Kidney capillary endothelial cell (primary cell): ENCODE measurements around the gene TTC27.

Source experiments
- DNase-seq: peaks from one replicate; pipeline ENCODE4 v3.0.0-alpha.2; 2018; ENCODE audit warnings: low spot score

TTC27 gene

DNA sequence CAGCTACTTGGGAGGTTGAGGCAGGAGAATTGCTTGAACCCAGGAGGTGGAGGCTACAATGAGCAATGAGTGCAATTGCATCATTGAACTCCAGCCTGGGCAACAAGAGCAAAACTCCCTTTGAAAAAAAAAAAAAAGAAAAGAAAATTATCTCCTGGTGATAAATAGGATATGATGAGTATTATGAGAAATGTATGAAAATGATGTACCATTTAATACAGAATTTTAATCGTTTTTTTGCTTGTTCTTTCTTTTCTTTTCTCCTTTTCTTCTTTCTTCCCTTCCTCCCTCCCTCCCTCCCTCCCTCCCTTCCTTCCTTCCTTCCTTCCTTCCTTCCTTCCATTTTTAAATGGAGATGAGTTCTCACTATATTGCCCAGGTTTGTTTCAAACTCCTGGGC lies 40.4 kb downstream of the TTC27 start:
- DNase-seq = no peak

DNA sequence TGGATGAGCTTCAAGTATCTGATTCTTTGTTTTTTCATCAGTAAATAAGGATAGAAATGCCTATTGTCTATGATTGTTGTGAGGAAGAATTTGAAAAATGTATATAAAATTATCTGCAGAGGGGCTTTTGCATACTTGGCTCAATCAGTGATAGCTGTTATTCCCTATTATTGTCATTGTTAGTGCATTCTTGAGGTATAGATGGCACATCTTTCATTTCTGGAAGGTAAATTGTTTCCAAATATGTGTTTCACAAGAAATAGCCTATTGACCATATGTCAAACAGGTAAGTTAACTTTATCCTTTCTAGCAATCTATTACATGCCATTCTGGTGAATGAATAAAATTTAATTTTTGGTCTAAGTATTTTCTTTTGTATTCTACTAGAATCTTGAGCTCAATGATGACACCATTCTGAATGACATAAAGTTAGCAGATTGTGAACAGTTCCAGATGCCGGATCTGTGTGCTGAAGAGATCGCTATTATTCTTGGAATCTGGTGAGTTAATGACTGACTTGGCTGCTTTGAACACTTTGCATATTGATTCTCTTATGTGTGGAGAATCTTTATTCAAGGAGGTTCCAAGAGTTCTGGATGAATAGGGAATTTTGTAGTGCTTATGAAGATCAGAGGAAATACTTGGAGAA lies 44.2 kb downstream of the TTC27 start:
- DNase-seq = no peak

DNA sequence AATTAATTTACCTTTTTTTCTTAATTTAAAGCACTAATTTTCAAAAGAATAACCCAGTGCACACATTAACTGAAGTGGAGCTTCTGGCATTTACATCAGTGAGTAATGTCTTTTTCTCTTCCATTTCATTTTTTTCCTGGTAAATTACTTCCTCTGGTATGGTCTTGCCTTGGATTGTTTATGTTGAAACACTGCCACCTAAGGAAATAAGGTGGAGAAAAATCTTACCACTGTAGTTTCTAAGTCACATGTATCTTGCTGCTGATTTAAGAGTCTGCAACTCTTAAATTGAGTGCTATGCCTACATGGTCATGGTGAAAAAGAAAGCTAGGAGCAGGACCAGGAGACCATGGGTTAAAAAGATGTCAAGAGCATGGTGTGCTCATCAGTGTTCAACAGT lies 51.0 kb downstream of the TTC27 start:
- no peak for DNase-seq

DNA sequence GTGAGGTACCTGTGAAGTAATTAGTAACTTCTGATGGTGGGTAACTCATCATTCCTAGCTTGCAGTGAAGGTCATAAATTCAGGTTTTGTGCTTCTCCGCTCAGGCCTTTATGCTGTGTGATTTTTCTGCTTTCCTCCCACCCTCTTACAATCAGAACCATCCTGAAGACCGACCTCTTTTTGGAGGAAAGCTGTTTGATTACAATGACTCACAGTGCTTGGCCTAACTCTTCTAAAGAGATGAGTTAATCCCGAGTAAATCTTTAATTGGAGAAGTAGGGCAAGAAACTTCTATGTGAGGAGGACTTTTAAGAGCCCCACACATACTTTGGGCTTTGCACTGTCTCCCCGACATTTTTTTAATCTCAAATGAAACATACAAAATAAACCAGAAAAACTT lies 53.1 kb downstream of the TTC27 start:
- DNase-seq = no peak

DNA sequence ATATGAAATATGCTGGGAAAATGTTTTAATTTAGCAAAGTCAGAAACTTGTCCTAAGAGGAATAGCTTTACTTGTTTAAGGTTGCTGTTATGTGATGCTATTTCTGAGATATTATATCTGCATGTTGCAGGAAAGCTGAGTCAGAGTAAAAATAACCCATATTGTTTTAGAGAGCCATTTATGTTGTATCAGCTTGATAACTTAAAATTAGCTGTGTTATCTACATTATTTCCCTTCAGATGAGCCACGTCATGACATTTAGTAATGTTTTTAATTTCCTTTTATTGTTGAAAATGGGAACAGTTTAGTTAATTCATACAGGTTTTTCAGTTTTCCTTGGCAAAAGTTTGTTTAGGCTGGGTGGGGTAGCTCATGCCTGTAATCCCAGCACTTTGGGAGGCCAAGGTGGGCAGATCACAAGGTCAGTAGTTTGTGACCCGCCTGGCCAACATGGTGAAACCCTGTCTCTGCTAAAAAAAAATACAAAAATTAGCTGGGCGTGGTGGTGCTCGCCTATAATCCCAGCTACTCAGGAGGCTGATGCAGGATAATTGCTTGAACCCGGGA lies 55.8 kb downstream of the TTC27 start:
- DNase-seq = no peak

DNA sequence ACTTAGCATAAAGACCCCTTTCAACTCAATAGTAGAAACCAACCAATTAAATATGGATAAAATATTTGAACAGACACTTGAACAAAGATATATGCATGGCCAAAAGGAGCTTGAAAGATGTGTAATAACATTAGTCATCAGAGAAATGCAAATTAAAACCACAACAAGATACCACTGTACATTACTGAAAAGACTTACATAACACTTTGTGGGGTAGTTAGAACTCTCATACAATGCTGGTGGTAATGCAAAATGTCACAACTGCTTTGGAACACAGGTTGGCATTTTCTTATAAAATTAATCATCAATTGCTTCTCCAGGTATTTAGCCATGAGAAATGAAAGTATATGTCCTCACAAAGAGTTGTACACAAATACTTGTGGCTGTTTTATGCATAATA lies 60.7 kb downstream of the TTC27 start:
- no peak for DNase-seq

DNA sequence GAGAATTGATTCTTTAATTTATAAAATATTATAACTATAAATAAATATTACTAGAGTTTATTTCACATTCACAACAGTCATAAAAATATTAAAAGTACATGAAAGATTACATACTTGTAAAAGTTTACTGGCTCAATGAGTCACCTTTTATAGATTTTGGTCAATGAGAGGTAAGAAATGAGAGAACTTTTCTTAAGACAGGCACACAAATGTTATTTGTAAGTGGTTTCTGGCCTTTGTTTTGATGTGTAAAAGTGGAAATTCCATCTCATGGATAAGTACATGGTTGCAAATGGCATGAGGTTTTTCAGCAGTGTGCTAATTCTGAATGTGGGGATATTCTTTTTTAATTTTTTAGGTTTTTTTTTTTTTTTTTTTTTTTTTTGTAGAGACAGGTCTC lies 63.8 kb downstream of the TTC27 start:
- no peak for DNase-seq

DNA sequence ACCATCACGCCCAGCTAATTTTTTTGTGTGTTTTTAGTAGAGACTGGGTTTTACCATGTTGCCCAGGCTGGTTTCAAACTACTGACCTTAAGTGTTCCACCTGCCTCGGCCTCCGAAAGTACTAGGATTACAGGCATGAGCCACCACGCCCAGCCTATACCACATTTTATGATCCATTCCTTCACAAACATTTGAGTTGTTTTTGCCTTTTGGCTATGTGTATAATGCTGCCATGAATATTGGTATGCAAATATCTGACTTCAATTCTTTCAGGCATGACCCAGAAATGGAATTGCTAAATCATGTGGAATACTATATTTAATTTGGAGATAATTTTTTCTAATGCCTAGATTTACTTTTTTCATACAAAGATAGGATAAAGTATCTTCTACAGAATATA lies 68.6 kb downstream of the TTC27 start:
- no peak for DNase-seq

DNA sequence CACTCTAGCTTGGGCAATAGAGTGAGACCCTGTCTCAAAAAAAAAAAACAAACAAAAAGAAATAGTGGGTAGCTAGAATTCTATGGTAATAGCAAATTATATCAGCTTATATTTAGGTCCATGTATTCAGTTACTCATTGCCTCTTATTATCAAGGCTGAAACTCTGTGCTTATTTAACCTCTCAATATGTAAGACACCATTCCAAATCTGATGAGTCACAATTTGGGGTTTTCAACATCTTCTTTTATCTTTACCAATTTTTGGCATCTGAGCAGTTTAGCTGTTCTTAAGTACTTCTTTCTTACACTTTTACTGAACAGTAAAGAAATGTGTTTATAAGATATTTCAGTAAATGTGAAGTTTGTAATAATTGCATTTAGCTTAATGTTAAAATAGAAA lies 69.3 kb downstream of the TTC27 start:
- no peak for DNase-seq

DNA sequence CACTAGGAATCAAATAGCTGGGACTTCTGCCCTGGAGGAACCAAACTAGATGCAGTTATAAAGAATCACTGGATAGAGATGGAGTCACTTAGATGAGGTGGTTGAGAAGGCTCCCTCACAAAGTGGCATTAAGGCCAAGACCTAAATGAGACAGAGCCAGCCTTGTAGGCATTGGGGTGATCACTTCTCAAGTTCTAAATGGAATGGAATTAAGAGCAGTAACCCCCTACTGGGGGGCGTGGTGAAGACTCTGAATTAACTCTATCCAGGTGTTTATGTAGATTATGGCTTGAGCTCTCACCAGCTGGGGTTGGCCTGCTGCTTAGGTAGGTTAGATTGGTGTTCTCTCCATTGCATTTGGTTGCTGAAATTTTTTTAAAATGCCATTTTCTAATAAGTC lies 71.3 kb downstream of the TTC27 start:
- DNase-seq = no peak

DNA sequence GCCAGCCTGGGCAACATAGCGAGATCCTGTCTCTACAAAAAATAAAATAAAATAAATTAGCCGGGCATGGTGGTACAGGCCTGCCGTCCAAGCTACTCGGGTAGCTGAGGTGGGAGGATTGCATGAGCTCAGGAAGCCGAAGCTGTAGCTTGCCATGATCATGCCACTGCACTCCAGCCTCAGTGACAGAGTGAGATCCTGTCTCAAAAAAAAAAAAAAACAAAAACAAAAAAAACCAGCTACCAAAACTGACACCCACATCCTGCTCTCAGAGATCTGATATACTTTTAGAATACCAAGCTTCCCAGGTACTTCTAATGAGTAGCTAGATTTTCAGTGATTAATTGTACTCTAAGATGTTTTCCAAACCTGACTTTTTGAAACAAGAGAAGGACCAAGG lies 74.0 kb downstream of the TTC27 start:
- DNase-seq = no peak

DNA sequence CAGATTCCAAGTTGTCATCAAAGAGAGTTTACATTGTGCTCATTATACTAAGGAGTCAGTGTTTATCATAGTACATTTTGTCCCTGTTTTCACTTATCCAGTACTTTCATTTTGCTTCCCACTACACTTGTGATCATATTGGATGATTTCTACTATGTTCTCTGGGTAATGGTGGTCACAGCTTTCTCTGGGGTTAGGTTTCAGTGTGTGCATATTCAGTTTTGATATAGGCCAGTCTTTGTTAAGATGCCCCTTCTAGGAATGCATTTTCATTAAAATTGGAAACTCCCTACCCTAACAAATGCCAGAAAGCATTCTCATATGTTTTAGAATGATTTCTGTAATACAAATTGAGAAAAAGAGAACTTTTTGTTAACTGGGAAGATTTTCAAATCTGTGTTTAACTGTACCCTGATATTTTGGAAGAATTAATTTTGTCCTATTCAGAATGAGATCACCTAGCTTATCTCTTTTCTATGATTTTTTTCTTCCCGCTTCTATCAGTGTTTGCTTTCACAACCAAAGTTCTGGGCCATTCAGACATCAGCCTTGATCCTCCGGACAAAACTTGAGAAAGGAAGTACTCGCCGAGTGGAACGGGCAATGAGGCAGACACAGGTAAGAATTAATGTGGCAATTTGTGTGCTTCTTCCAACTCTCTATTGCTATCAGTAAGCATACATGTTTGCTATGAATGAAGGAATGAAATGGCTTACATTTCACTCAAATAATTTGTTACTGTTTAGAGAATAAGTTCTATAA lies 74.6 kb downstream of the TTC27 start:
- no peak for DNase-seq

DNA sequence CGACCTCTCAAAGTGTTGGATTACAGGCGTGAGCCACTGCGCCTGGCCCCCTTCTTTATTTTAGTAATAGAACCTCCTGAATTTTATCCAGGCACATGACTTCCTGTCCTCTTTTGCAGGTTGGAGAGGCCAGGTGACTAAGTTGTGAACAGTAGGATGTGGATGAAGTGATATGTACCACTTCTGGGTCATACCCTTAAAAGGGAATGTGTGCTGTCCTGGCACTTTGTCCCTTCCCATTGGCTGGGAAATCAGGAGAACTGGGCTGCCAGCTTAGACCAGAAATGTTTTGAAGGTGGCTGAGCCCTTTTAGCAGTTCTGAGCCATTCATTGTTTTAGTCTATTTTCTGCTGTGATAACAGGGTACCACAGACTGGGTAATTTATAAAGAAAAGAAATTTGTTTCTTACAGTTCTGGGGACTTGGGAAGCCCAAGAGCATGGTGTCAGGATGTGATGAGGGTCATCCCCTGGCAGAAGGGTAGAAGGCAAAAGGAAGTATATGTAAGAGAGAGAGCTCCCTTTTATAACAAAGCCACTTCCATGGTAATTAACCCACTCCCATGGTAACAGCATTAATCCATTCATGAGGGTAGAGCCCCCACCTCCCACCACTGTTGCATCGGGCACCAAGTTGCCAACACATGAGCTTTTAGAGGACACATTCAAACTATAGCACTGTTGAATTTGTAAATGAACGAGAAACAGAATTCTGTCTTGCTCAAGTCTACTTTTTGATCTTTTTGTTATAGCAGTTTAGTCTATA lies 79.1 kb downstream of the TTC27 start:
- no peak for DNase-seq

DNA sequence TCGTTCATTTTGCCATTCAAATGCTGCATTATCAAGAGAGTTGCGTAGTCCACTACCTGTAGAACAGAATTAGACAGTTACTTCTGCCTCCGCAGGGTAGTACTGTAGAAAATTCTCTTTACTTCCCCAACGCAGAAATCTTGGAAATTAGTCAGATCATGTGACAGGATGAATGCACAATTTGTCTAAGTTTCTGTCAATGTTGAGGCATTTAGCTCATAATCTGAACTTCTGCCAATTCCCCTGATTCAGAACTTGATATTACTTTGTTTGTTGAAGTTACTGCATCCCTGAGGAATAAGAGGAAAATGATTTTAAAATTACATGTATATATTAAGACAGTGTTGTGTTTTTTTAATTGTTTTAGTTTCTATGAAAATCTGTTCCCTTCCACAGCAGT lies 83.4 kb downstream of the TTC27 start:
- peak; percentile 75 for DNase-seq

DNA sequence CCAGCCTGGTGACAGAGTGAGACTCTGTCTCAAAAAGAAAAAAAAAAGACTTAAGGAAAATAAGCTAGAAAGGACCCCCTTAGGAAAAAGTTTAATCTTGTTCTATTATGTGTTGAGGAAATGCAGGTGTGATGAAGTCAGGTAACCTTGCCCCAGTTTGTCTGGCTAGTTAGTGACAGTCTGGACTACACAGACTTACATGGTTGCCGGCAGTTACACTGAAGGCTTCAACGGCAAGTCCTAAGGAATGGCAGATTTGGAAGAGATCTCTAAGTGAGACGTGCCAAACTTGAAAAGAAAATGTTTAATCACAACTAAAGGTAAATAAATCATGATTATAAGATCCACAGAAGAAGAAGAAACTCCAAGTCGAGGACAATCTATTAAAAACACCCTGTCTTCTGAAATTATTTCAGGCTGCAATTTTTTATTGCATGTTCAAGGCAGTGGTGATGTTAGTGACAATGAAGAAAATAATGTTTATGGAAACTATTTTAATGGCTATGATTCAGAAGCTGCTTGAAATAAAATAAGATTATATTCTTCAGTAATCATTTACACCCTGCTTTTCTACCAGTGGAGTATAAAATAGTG lies 84.2 kb downstream of the TTC27 start:
- no peak for DNase-seq

DNA sequence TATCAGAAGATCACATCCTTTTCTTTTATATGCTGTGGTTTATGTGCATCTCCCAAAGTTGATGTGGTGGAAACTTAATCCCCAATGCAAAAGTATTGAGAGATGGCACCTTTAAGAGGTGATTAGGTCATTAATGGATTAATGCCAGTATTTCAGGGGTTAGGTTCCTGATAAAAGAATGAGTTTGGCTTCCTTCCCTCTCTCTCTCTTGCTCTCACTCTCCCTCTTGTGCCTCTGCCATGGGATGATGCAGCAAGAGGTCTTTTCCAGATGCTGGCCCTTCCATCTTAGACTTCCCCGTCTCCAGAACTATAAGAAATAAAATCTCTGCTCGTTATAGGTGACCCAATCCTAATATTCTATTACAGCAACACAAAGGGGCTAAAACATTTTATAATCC lies 85.0 kb downstream of the TTC27 start:
- no peak for DNase-seq

DNA sequence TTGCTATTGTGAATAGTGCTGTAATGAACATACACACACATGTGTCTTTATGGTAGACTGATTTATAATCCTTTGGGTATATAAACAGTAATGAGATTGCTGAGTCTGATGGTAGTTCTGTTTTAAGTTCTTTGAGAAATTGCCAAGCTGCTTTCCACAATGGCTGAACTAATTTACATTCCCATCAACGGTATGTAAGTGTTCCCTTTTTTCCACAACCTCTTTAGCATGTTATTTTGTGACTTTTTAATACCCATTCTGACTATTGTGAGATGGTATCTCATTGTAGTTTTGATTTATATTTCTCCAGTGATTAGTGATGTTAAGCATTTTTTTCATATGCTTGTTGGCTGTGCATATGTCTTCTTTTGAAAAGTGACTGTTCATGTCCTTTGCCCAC lies 86.7 kb downstream of the TTC27 start:
- no peak for DNase-seq

DNA sequence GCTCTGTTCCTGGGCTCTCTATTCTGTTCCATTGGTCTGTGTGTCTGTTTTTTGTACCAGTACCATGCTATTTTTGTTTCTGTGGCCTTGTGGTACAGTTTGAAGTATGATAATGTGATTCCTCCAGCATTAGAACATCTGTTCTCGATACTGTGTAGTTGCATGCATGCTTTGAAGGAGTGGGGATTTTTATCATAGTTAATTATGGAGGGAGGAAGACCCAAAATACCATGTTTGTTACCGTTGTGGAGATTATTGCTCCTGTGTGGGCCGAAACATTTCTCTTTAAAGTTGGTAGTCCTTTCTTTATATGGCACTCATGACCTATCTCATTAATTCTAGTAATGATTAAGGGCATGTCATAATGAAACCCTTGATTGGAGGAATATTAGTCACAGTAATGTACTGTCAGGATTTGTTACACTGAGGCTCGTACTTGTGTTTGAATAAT lies 87.6 kb downstream of the TTC27 start:
- DNase-seq = no peak

DNA sequence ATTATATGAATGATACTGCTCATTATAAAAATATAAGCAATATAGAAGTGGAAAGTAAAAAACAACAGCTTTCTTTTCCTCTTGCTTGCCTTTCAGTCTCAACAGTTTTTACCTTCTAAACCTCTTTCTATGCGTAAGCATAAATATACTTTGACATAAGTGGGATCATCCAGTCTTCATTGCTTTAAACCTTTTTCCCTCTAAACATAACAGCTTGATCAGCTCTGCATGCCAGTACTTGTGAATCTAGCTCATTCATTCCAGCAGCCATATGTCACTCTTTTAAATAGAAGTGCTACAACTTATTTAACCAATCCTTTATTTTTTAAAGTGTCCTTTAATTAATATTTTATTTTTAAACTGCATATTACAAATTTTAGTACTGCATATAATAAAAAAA lies 88.1 kb downstream of the TTC27 start:
- DNase-seq = no peak

DNA sequence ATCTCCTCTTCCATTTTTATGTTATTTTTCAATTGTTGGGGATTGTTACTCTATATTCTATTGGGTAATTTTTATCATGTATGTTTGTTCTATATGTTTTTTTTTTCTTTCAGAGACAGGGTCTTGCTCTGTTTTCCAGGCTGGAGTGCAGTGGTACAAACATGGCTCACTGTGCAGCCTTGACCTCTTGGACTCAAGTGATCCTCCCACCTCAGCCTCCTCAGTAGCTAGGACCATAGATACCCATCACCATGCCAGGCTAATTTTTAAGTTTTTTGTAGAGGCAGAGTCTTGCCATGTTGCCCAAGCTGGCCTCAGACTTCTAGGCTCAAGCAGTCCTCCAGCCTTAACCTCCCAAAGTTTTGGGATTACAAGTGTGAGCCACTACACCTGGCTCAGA lies 88.7 kb downstream of the TTC27 start:
- no peak for DNase-seq

DNA sequence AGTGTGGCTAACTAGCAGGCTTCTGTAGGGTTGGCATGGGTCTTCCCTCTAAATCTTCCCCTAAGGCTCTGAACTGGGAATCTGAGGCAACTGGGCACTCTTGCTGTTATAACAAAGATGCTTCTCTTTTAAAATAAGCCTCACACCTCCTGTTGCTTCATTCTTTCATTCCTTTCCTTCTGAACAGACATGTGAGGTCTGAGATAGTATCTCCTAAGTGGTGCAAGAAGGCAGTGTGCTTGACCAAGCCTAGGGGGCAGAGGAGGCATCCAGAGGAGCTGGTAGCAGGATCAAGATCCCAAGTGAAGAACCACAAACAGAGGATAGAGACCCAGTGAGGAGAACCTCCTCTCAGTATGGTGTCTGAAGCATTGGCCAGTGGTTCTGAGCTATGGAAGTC lies 90.9 kb downstream of the TTC27 start:
- DNase-seq = no peak

DNA sequence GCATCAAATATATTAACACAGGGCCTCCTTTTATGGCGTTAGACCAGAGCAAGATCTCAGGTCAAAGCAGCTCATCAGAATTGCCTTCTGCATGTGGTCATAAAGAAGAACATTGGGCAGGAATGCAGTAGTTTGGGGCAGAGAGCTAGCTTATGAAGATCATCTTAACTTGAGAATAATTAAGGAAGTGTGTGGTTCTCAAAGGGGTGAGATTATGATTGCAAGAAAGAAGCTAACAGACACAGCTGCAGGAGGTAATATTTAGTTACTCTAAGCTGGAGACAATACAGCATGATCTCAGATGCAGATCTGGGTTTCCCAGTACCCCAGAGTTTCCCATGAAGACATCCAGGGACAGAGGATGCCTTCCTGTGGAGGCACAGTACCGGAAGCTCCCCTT lies 91.6 kb downstream of the TTC27 start:
- no peak for DNase-seq
